NT2/D1 (cell line): Measurements from ENCODE around the gene TMEM91.
"Not testable (repeated sequence)": the region's sequence is repeated elsewhere in the genome, so short reads cannot be mapped to it uniquely, and the experiment has no call there.

Source experiments
- DNase-seq: peaks from one replicate; pipeline ENCODE4 v3.0.0-alpha.2; 2011; ENCODE audit warnings: low read depth, low spot score
- H3K27me3 ChIP-seq: 2 replicates; pipeline ENCODE4 v1.6.0; 2011; ENCODE audit warnings: mild to moderate bottlenecking; ENCODE audit not compliant: insufficient read length, insufficient read depth
- H3K36me3 ChIP-seq: 2 replicates; pipeline ENCODE4 v1.6.1; 2011; ENCODE audit warnings: mild to moderate bottlenecking, low read length, mixed read lengths; ENCODE audit not compliant: insufficient read depth, insufficient read length
- H3K4me1 ChIP-seq: 2 replicates; pipeline ENCODE4 v1.5.1; 2011; ENCODE audit not compliant: insufficient read depth, insufficient read length
- H3K4me3 ChIP-seq: 2 replicates; pipeline ENCODE4 v1.5.1; 2011; ENCODE audit warnings: low read depth; ENCODE audit not compliant: insufficient read length
- H3K9ac ChIP-seq: 2 replicates; pipeline ENCODE4 v1.6.0; 2011; ENCODE audit warnings: low read depth; ENCODE audit not compliant: insufficient read length
- H3K9me3 ChIP-seq: 2 replicates; pipeline ENCODE4 v1.5.1; 2011; ENCODE audit warnings: mild to moderate bottlenecking, low read length; ENCODE audit not compliant: insufficient read depth
- SUZ12 ChIP-seq: IDR thresholded peaks from 2 replicates; pipeline ENCODE4 v1.6.1; 2011; ENCODE audit not compliant: insufficient read length, insufficient read depth; ENCODE audit errors: extremely low read depth
- YY1 ChIP-seq: IDR thresholded peaks from 2 replicates; pipeline ENCODE4 v1.6.1; 2011; ENCODE audit not compliant: insufficient read length, insufficient read depth
- ZNF274 ChIP-seq: IDR thresholded peaks from 2 replicates; pipeline ENCODE4 v1.6.1; 2011; ENCODE audit warnings: mild to moderate bottlenecking, low read depth, low read length

Gene TMEM91

DNA sequence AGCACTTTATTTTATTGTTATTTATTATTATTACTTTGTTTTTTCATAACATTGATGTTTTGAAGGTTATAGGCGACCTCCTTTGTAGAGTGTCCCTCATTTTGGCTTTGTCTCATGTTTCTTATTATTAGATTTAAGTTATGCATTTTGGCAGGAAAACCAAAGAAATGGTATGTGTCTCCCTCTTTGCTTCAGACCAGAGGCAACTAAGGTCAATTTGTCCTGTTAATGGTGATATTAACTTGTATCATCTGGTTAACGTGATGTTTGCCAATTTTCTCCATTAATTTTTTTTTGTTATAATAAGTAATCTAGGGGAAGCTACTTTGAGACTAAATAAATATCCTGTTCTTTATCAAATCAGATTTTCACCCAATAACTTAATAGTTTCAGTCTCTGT lies 3.8 kb upstream of the TMEM91 start:
- Histone ChIP-seq H3K9me3 (no peaks in the 10 kb centered on the region), H3K36me3 (peaks cover 4% of the 10 kb centered on the region), H3K9ac (no peak overlapping the region), H3K27me3 (no peaks in the 10 kb centered on the region), H3K4me1 (peaks cover 3% of the 10 kb centered on the region), H3K4me3 (no peak overlapping the region)
- no peak for TF ChIP-seq YY1
- no peak for DNase-seq

DNA sequence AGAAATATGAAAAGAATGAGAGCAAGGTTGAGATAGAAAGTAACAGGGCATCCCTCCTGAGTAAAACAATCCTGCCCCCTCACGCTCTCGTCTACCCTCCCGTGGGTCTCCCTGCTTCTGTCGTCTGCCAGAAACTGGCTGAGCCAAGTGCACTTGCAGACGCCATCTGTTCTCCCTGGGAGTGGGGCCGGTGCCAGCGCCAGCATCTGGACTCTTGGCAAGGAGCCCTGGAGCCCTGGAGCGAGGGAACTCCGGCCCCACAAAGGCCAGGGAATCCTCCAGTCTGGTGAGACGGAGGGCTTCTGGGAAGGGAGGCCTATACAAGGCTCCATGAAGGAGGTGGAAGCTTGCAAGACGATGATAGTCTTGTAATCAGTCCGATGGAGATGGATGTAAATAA lies 2.3 kb upstream of the TMEM91 start:
- H3K27me3 ChIP-seq, result no peaks in the 10 kb centered on the region
- TF ChIP-seq ZNF274, result no peak
- TF ChIP-seq YY1, result no peak
- TF ChIP-seq SUZ12, result no peak
- H3K4me3 ChIP-seq, result no peak overlapping the region
- peaks cover 4% of the 10 kb centered on the region for H3K36me3 ChIP-seq
- DNase-seq, result no peak
- peaks cover 3% of the 10 kb centered on the region for H3K4me1 ChIP-seq
- no peak overlapping the region for H3K9ac ChIP-seq
- H3K9me3 ChIP-seq, result no peaks in the 10 kb centered on the region

- Histone ChIP-seq H3K4me3 (peak overlapping the region; percentile 51), H3K9me3 (no peaks in the 10 kb centered on the region), H3K4me1 (peaks cover 3% of the 10 kb centered on the region), H3K36me3 (peaks cover 4% of the 10 kb centered on the region), H3K27me3 (no peaks in the 10 kb centered on the region), H3K9ac (peak overlapping the region; percentile 58)
- no peak for TF ChIP-seq ZNF274
- no peak for TF ChIP-seq SUZ12
- TF ChIP-seq YY1, result no peak
- no peak for DNase-seq
Observed at GRCh38 chr19:41376998-41377365, 649 bp downstream of the TMEM91 start.

GRCh38 chr19:41377977-41378709 lies 1.8 kb downstream of the TMEM91 start:
- H3K27me3 ChIP-seq, result no peaks in the 10 kb centered on the region
- peaks cover 3% of the 10 kb centered on the region for H3K4me1 ChIP-seq
- H3K36me3 ChIP-seq, result peaks cover 5% of the 10 kb centered on the region
- no peak overlapping the region for H3K9ac ChIP-seq
- no peak overlapping the region for H3K4me3 ChIP-seq
- DNase-seq, result no peak
- H3K9me3 ChIP-seq, result no peaks in the 10 kb centered on the region
- no peak for TF ChIP-seq YY1
- TF ChIP-seq SUZ12, result no peak
- TF ChIP-seq ZNF274, result no peak

DNA sequence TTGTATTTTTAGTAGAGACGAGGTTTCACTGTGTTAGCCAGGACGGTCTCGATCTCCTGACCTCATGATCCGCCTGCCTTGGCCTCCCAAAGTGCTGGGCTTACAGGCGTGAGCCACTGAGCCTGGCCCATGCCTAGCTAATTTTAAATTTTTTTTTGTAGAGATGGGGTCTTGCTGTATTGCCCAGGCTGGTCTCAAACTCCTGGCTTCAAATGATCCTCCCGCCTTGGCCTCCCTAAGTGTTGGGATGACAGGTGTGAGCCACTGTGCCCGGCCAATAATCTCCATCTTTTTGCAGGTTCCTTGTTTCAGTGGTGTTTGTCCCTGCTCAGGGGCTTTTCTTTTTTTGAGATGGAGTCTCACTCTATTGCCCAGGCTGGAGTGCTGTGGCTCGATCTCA lies 5.2 kb downstream of the TMEM91 start:
- H3K36me3 ChIP-seq, result peaks cover 10% of the 10 kb centered on the region
- not testable (repeated sequence) for H3K4me3 ChIP-seq, DNase-seq, H3K27me3 ChIP-seq, H3K4me1 ChIP-seq, H3K9ac ChIP-seq, H3K9me3 ChIP-seq

DNA sequence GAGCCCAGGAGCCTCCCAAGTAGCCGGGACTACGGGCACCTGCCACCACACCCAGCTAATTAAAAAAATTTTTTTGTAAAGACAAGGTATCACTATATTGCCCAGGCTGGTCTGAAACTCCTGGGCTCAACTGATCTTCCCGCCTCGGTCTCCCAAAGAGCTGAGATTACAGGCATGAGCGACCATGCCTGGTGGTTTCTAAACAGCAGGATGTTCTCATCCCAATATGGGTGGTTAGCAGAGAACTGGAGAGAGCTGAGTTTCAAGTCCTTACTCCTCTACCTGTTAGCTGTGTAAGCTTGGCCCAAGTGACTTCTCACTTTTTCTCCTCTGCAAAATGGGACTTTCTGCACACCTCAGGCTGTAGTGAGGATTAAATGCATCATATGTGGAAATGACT lies 8.0 kb downstream of the TMEM91 start:
- Histone ChIP-seq H3K4me1 (no peaks in the 10 kb centered on the region), H3K9ac (no peak overlapping the region), H3K36me3 (peaks cover 30% of the 10 kb centered on the region), H3K4me3 (no peak overlapping the region), H3K27me3 (no peaks in the 10 kb centered on the region), H3K9me3 (no peaks in the 10 kb centered on the region)
- no peak for DNase-seq
- TF ChIP-seq ZNF274 (no peak), SUZ12 (no peak), YY1 (no peak)

GRCh38 chr19:41386442-41386841 lies 10.1 kb downstream of the TMEM91 start:
- H3K36me3 ChIP-seq, result peaks cover 44% of the 10 kb centered on the region
- no peak overlapping the region for H3K4me3 ChIP-seq
- H3K4me1 ChIP-seq, result no peaks in the 10 kb centered on the region
- H3K9me3 ChIP-seq, result no peaks in the 10 kb centered on the region
- no peaks in the 10 kb centered on the region for H3K27me3 ChIP-seq
- TF ChIP-seq YY1 (no peak), ZNF274 (no peak), SUZ12 (no peak)
- no peak overlapping the region for H3K9ac ChIP-seq
- DNase-seq, result no peak

DNA sequence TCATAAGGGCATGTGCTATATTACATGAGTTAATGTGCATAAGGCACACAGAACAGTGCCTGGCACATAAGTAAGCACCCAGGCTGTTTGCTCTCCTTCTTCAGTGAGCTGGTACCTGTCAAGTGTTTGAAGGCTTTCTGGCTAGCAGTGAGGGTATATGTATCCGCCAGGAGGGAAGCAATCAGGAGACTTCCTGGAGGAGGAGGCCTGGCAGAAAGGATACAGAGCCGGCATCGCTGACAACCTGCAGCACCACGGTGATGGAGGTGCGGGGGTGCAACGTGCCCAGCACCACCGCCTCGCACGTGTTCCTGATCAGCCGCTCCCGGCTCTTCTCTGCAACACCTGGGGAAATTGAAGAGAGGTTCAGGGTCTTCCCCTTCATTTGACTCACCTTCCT lies 15.3 kb downstream of the TMEM91 start:
- no peak overlapping the region for H3K9ac ChIP-seq
- H3K4me1 ChIP-seq, result no peaks in the 10 kb centered on the region
- peaks cover 52% of the 10 kb centered on the region for H3K36me3 ChIP-seq
- no peak for DNase-seq
- H3K9me3 ChIP-seq, result no peaks in the 10 kb centered on the region
- TF ChIP-seq ZNF274 (no peak), YY1 (no peak), SUZ12 (no peak)
- no peaks in the 10 kb centered on the region for H3K27me3 ChIP-seq
- no peak overlapping the region for H3K4me3 ChIP-seq
